Naive B cell (primary cell): ENCODE measurements around the gene ALDH1B1. TPM values are rescaled to one million over a fixed set of nuclear protein-coding genes. Genes with fewer than 3 reads are reported as not detected.

Source experiments
- ATAC-seq, 2 donors: fragments of 150-1000 bp; cut with Tn5 transposase; 2 replicates each; pipeline ENCODE4 v1.10.0; 2021; ENCODE audit warnings: low read depth in 2 of 2, mild to moderate bottlenecking in 2 of 2, moderate library complexity in 2 of 2
- DNase-seq: peaks from one replicate; pipeline ENCODE4 v3.0.0; 2022
- H3K27ac Mint-ChIP-seq, 6 donors: one replicate each; pipeline ENCODE4 v1.8.0; 2020 to 2022; ENCODE audit warnings: mild to moderate bottlenecking in 6 of 6, mixed read lengths in 6 of 6, moderate library complexity in 5 of 6, inconsistent platforms in 2 of 6
- H3K27me3 Mint-ChIP-seq, 3 donors: one replicate each; pipeline ENCODE4 v1.8.0; 2021 to 2022; ENCODE audit warnings: mixed read lengths in 3 of 3, mild to moderate bottlenecking in 1 of 3
- H3K36me3 Mint-ChIP-seq, 2 donors: one replicate each; pipeline ENCODE4 v1.8.0; 2020 to 2022; ENCODE audit warnings: mixed read lengths in 2 of 2, inconsistent platforms in 1 of 2, mild to moderate bottlenecking in 1 of 2
- H3K4me1 Mint-ChIP-seq, 3 donors: one replicate each; pipeline ENCODE4 v1.8.0; 2020 to 2022; ENCODE audit warnings: mixed read lengths in 3 of 3, inconsistent platforms in 1 of 3, mild to moderate bottlenecking in 1 of 3, moderate library complexity in 1 of 3
- H3K4me3 Mint-ChIP-seq, 8 donors: one replicate each; pipeline ENCODE4 v1.8.0; 2020 to 2022; ENCODE audit warnings: mild to moderate bottlenecking in 8 of 8, mixed read lengths in 8 of 8, moderate library complexity in 8 of 8, inconsistent platforms in 2 of 8
- H3K9me3 Mint-ChIP-seq, 7 donors: one replicate each; pipeline ENCODE4 v1.8.0; 2020 to 2022; ENCODE audit warnings: mixed read lengths in 7 of 7, mild to moderate bottlenecking in 5 of 7, inconsistent platforms in 2 of 7, moderate library complexity in 1 of 7
- polyA plus RNA-seq, 6 donors: library from polyadenylated mRNA; unstranded; fragments of 300-500 nt; fragmentation: Illumina TruSeq; gene quantifications; one replicate each; pipeline ENCODE4 v1.2.3, GENCODE V29; 2021; ENCODE audit warnings: low read depth in 6 of 6

Gene ALDH1B1
- polyA plus RNA-seq, 6 donors from 2014 or later: 2.7 to 8.2 (median 7.4) TPM; not detected in 1

DNA sequence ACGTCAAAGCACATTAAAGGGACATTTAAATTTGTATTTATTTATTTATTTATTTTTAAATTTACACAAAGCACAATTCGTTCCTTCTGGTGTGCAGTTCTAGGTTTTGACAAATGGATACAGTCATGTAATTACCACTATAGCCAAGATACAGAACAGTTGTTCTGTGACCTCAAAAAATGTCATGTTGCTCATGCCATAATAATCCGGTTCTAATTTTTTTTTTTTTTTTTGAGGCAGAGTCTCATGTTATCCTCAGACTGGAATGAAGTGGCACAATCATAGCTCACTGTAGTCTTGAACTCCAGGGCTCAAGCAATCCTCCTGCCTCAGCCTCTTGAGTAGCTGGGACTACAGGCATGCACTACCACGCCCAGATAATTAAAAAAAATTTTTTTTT is 24.0 kb downstream of the ALDH1B1 start:
- no peaks in the 10 kb centered on the region for H3K4me1 Mint-ChIP-seq

GRCh38 chr9:38417003-38417945 is 24.8 kb downstream of the ALDH1B1 start:
- no peak overlapping the region for H3K4me3 Mint-ChIP-seq
- ATAC-seq: no peak
- no peaks in the 10 kb centered on the region for H3K4me1 Mint-ChIP-seq
- H3K27ac Mint-ChIP-seq: peak overlapping the region in 1 of 6 donors; percentile 71
- no peaks in the 10 kb centered on the region for H3K36me3 Mint-ChIP-seq
- no peak for DNase-seq
- H3K9me3 Mint-ChIP-seq: peaks cover 0 to 1% (median 0%) of the 10 kb centered on the region in 7 donors
- peaks cover 30 to 45% (median 37%) of the 10 kb centered on the region in 3 donors for H3K27me3 Mint-ChIP-seq

More for the DNA sequence above, 24.0 kb downstream of the ALDH1B1 start:
- ATAC-seq (no peak), DNase-seq (no peak)
- Mint-ChIP-seq H3K4me3 (no peak overlapping the region), H3K27ac (no peak overlapping the region), H3K36me3 (no peaks in the 10 kb centered on the region), H3K27me3 (peaks cover 28 to 45% (median 34%) of the 10 kb centered on the region in 3 donors), H3K9me3 (peaks cover 0 to 1% (median 0%) of the 10 kb centered on the region in 7 donors)

- no peak for ATAC-seq
- peaks cover 37 to 45% (median 40%) of the 10 kb centered on the region in 3 donors for H3K27me3 Mint-ChIP-seq
- H3K36me3 Mint-ChIP-seq: no peaks in the 10 kb centered on the region
- H3K9me3 Mint-ChIP-seq: peaks cover 0 to 1% (median 0%) of the 10 kb centered on the region in 7 donors
- H3K4me3 Mint-ChIP-seq: no peak overlapping the region
- DNase-seq: no peak
- no peak overlapping the region for H3K27ac Mint-ChIP-seq
- H3K4me1 Mint-ChIP-seq: peaks cover 0 to 3% (median 0%) of the 10 kb centered on the region in 3 donors
These were observed 25.9 kb downstream of the ALDH1B1 start for GRCh38 chr9:38418366-38418765.

DNA sequence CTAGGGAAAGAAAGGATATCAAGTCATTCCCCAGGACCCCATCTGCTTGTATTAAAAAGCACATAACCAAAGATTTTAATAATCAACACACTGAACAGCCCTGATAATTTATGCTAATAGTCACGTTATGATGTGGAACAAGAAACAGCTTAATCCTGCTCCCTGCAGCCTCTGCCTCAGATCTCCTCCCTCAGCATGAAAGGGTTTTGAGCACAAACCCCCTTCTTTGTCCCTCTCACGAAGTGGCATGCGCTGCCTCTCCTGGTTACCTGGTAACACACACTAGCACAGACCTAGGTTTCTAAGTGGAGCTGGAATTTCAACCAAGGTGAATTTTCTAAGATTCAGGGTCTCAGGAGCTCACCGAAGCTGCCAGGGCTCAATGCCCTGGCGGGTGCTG is 26.7 kb downstream of the ALDH1B1 start:
- peaks cover 37 to 46% (median 40%) of the 10 kb centered on the region in 3 donors for H3K27me3 Mint-ChIP-seq
- no peaks in the 10 kb centered on the region for H3K36me3 Mint-ChIP-seq
- no peak overlapping the region for H3K4me3 Mint-ChIP-seq
- H3K9me3 Mint-ChIP-seq: peaks cover 0 to 1% (median 0%) of the 10 kb centered on the region in 7 donors
- no peak overlapping the region for H3K27ac Mint-ChIP-seq
- DNase-seq (no peak), ATAC-seq (no peak)
- peaks cover 0 to 5% (median 0%) of the 10 kb centered on the region in 3 donors for H3K4me1 Mint-ChIP-seq

DNA sequence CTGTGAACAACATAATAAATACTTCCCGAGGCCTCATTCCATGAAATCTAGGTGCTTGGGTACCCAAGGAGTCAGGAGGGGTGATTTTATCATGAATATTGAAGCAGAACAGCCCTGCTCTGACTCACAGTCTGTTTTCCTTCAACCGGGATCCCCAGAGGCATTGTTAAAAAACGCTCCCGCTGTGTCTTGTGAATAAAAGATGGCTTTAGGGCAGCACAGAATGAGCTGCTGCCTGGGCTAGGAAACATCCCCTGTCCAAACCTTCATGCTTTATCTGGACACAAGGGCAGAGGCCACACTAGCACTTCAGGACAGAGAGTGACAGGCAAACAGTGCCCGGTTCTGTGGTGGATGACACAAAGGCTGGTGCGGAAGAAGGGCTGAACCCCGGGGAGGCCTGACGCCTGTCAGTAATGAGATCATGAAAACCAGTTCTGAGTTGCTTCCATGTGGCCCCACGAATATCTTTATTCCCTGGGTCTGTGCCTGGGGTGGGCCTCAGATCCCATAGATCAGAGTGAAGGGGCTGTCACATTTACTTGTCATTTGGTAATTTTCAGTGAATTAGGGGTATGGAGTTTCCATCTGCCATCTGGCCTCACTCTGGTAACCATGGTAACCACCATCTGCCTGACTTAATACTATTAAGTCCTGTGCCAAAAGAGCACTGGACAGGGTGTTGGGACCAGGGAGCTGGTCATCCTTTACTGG is 29.2 kb downstream of the ALDH1B1 start:
- Mint-ChIP-seq H3K27me3 (peaks cover 45 to 56% (median 50%) of the 10 kb centered on the region in 3 donors), H3K9me3 (peaks cover 0 to 1% (median 0%) of the 10 kb centered on the region in 7 donors), H3K4me1 (peaks cover 0 to 10% (median 4%) of the 10 kb centered on the region in 3 donors), H3K36me3 (no peaks in the 10 kb centered on the region), H3K4me3 (no peak overlapping the region), H3K27ac (no peak overlapping the region)
- DNase-seq (no peak), ATAC-seq (no peak)

DNA sequence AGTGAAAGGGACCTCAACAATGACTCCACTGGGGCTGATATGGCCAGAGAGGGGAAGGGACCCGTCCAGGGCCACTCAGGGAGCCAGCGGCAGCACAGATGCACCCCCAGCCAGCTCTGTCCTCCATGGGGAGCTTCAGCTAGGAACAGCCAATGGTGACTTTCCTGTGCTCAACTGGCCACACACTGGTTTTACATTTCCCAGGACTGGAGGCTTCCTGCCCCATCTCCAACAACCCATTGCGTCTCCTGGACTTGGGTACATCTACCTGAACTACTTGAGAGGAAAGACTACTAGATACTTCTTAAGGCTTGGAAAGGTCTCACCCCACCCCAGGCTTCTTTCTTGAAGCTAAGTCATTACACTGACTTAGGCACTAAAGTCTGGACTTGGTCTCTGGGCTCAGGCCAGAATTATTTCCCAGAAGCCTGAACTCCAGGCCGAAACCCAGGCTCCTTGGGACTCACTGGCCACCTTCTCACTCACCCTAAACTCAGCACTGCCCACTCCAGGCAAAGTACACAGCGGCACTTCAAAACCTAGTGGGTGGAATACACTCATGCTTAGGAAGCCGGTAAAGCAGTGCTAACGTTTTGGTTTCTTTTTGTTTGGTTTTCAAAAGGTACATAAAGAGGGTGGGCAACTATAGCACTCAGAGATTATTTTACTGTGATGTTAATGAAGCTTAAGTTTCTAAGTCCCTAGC is 30.2 kb downstream of the ALDH1B1 start:
- Mint-ChIP-seq H3K9me3 (peaks cover 0 to 1% (median 0%) of the 10 kb centered on the region in 7 donors), H3K4me1 (peaks cover 0 to 10% (median 4%) of the 10 kb centered on the region in 3 donors), H3K27me3 (peaks cover 51 to 60% (median 56%) of the 10 kb centered on the region in 3 donors), H3K36me3 (no peaks in the 10 kb centered on the region), H3K27ac (no peak overlapping the region), H3K4me3 (no peak overlapping the region)
- ATAC-seq (no peak), DNase-seq (no peak)

DNA sequence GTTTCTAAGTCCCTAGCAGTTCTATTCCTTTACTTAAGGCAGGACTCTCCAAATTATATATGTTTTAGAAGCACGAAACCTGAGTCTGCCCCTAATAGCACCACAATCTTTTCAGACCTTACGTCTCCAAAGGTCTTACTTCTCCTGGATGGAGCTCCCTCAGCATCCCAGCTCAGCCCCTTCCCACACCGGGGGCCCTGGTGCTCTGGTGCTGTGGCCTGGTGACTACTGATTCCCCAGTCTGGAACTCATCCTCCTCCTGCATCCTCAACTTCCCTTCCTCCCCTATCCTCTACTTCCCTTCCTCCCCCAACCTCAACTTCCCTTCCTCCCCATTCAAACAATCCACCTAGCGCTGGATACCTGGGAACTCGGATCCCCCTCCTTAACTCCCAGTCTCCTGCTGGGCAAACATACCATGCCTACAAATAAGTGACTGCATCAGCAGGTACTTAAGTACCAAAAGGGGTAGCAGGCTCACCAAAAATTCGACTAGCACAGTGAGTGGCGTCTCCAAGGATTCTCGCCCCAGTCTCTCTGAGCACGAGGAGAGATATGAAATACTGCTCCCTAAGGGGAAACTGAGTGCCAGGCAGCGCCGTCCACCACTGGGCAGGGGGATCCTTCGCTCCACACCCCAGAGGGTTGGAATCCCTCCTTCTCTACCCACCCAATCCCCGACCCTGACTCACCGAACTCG is 30.9 kb downstream of the ALDH1B1 start:
- peaks cover 0 to 10% (median 4%) of the 10 kb centered on the region in 3 donors for H3K4me1 Mint-ChIP-seq
- H3K36me3 Mint-ChIP-seq: no peaks in the 10 kb centered on the region
- H3K27me3 Mint-ChIP-seq: peaks cover 49 to 66% (median 63%) of the 10 kb centered on the region in 3 donors
- H3K4me3 Mint-ChIP-seq: peak overlapping the region in 1 of 8 donors; percentile 33
- H3K27ac Mint-ChIP-seq: no peak overlapping the region
- ATAC-seq (no peak), DNase-seq (no peak)
- H3K9me3 Mint-ChIP-seq: peaks cover 0 to 1% (median 0%) of the 10 kb centered on the region in 7 donors

- Mint-ChIP-seq H3K4me1 (peaks cover 0 to 10% (median 4%) of the 10 kb centered on the region in 3 donors), H3K27ac (no peak within 1 kb of the TSS), H3K27me3 (peaks cover 44 to 66% (median 65%) of the 10 kb centered on the region in 3 donors), H3K36me3 (no peaks in the 10 kb centered on the region), H3K9me3 (peaks cover 0 to 1% (median 0%) of the 10 kb centered on the region in 7 donors), H3K4me3 (peak within 1 kb of the TSS in 5 of 8 donors; percentile 1 to 43 (median 40))
- ATAC-seq: no peak
- no peak for DNase-seq
These were observed 31.7 kb downstream of the ALDH1B1 start, which contains the start of gene IGFBPL1 for GRCh38 chr9:38423973-38424843. IGFBPL1 (minus strand) TSS chr9:38424454; CDS start chr9:38424424, 30 bp downstream.

DNA sequence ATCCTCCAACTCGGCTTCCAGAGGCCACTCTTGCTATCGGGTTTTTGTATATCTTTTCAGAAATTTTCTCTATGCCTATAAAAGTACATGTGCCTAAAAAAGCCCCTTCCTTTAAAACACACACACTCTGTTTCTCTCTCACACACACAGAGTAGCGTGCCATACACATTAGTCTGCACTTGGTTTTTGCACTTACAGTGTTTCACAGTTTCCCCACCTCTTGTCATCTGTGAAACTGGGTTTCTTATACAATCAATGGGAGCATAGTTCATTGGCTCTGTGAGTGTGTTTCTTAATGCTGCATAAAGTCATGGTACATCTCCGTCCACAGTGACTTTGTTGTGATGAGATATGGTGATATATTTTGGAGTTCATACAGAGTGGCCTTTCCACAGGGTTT is 32.4 kb downstream of the ALDH1B1 start:
- H3K27me3 Mint-ChIP-seq: peaks cover 43 to 66% (median 65%) of the 10 kb centered on the region in 3 donors
- peaks cover 0 to 1% (median 0%) of the 10 kb centered on the region in 7 donors for H3K9me3 Mint-ChIP-seq
- no peak overlapping the region for H3K27ac Mint-ChIP-seq
- peak overlapping the region in 3 of 8 donors; percentile 1 to 41 (median 18) for H3K4me3 Mint-ChIP-seq
- H3K4me1 Mint-ChIP-seq: peaks cover 0 to 10% (median 4%) of the 10 kb centered on the region in 3 donors
- ATAC-seq: no peak
- DNase-seq: no peak
- no peaks in the 10 kb centered on the region for H3K36me3 Mint-ChIP-seq

DNA sequence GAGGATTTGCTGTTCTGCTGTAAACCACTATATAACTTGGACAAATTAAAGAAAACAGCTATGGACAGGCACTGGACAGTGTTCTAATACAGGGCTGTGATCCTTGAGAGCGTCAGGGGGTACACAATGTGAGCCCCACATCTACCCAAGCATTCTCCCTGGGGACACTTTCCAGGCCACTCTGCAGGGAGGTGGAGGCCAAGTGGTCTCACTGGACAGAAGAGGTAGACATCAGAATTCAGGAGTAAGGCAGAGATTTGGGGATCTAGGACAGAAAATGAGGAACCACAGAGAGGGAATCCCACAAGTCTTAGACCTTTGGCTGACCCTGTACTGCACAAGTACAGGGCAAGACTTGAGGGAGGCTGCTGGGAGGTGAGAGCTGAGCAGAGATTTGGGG is 35.6 kb downstream of the ALDH1B1 start:
- Mint-ChIP-seq H3K4me1 (peaks cover 0 to 10% (median 4%) of the 10 kb centered on the region in 3 donors), H3K27ac (no peak overlapping the region), H3K9me3 (no peaks in the 10 kb centered on the region), H3K36me3 (no peaks in the 10 kb centered on the region), H3K27me3 (peaks cover 36 to 42% (median 38%) of the 10 kb centered on the region in 3 donors), H3K4me3 (no peak overlapping the region)
- no peak for DNase-seq
- ATAC-seq: no peak

- no peak overlapping the region for H3K27ac Mint-ChIP-seq
- no peaks in the 10 kb centered on the region for H3K9me3 Mint-ChIP-seq
- ATAC-seq: no peak
- H3K4me3 Mint-ChIP-seq: no peak overlapping the region
- H3K36me3 Mint-ChIP-seq: no peaks in the 10 kb centered on the region
- DNase-seq: no peak
- H3K27me3 Mint-ChIP-seq: peaks cover 18 to 24% (median 23%) of the 10 kb centered on the region in 3 donors
- no peaks in the 10 kb centered on the region for H3K4me1 Mint-ChIP-seq
These were observed 38.6 kb downstream of the ALDH1B1 start for GRCh38 chr9:38431116-38431515.
